Ovary (tissue), 3 donors: ENCODE data around the gene MEIS1.

Experiments
- EP300 ChIP-seq: sonication (generic); formaldehyde crosslinking; IDR thresholded peaks from one replicate; pipeline ENCODE4 v1.6.1; 2017; ENCODE audit warnings: antibody characterized with exemption
- POLR2A ChIP-seq: fragments of 450-650 bp; IDR thresholded peaks from one replicate; pipeline ENCODE4 v1.6.1; 2017; ENCODE audit warnings: antibody characterized with exemption, mild to moderate bottlenecking, moderate library complexity
- TF ChIP-seq, protein P1 (sequence below), 3 donors: fragments of 450-650 bp in 2 of 3; fragments of 200-600 bp in 1 of 3; IDR thresholded peaks; one replicate each; pipeline versions ENCODE4 v1.5.1 to v1.8.0; 2016 to 2022; ENCODE audit warnings: antibody characterized with exemption in 3 of 3, mild to moderate bottlenecking in 1 of 3
- donor health status: DM: no; HTN: no; CAD: no.

DNA sequence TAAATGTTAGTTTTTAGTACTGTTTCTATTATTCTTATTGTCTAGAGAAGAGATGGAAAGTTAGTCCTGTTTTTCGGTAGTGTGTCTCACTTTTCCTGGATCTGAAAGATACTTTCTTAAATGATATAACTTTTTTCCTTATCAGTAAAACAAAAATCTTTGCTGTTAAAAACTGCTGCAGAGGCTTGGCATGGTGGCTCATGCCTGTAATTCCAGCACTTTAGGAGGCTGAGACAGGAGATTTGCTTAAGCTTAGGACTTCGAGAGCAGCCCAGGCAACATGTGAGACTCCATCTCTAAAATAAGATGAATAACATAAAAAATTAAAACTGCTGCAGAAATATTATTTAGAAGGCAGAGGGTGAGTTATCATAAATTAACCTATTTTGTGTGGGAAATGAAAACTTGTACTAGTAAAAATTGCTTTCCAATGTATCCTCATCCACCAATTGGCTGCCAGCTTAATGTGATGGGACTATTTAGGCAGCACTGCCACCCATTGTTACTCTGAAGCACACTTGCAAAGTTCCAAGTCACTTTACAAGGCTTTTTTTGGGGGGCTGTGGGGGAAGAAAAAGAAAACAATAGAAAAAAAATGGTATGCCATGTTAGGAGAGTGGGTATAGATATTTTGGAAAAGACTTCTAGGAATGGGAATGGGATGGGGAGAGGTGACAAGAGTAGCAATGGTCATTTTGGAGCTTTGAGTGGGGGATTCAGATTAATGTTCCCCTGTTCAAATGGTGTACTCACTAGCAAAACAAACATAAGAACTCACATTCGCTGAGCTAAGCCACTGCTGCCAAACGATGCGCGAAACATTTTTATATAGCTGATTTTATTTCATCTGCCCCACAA, 62.7 kb downstream of the MEIS1 start:
- TF ChIP-seq, protein P1, sequence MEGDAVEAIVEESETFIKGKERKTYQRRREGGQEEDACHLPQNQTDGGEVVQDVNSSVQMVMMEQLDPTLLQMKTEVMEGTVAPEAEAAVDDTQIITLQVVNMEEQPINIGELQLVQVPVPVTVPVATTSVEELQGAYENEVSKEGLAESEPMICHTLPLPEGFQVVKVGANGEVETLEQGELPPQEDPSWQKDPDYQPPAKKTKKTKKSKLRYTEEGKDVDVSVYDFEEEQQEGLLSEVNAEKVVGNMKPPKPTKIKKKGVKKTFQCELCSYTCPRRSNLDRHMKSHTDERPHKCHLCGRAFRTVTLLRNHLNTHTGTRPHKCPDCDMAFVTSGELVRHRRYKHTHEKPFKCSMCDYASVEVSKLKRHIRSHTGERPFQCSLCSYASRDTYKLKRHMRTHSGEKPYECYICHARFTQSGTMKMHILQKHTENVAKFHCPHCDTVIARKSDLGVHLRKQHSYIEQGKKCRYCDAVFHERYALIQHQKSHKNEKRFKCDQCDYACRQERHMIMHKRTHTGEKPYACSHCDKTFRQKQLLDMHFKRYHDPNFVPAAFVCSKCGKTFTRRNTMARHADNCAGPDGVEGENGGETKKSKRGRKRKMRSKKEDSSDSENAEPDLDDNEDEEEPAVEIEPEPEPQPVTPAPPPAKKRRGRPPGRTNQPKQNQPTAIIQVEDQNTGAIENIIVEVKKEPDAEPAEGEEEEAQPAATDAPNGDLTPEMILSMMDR (IDR thresholded peaks at IDR 0.05), result no peak
- TF ChIP-seq POLR2A, result no peak
- TF ChIP-seq EP300, result no peak
